Loucy (cell line): Measurements from ENCODE around the gene DACT2.
"Not testable (repeated sequence)": the region's sequence is repeated elsewhere in the genome, so short reads cannot be mapped to it uniquely, and the experiment has no call there.

Experiments used
- H2AFZ ChIP-seq: fragments of 200-600 bp; sonication (generic); 2 replicates; pipeline ENCODE4 v1.6.0; 2016; ENCODE audit warnings: antibody characterized with exemption, mild to moderate bottlenecking, low read length, moderate library complexity
- H3F3A ChIP-seq: fragments of 200-600 bp; 2 replicates; pipeline ENCODE4 v1.6.0; 2016; ENCODE audit warnings: antibody characterized with exemption, low read depth, mild to moderate bottlenecking
- H3K27me3 ChIP-seq: fragments of 200-600 bp; sonication (generic); 2 replicates; pipeline ENCODE4 v1.6.1; 2014; ENCODE audit warnings: low read length, mild to moderate bottlenecking; ENCODE audit not compliant: insufficient read depth, poor library complexity, severe bottlenecking
- H3K36me3 ChIP-seq: fragments of 200-600 bp; sonication (generic); 2 replicates; pipeline ENCODE4 v1.6.1; 2016; ENCODE audit warnings: low read length; ENCODE audit not compliant: insufficient read depth
- H3K4me1 ChIP-seq: fragments of 200-600 bp; sonication (generic); 2 replicates; pipeline ENCODE4 v1.5.1; 2014; ENCODE audit warnings: low read length, mild to moderate bottlenecking; ENCODE audit not compliant: insufficient read depth, poor library complexity, severe bottlenecking
- H3K4me2 ChIP-seq: fragments of 200-600 bp; sonication (generic); 2 replicates; pipeline ENCODE4 v1.6.0; 2014; ENCODE audit warnings: antibody characterized with exemption, low read length, low read depth, mild to moderate bottlenecking; ENCODE audit not compliant: poor library complexity, severe bottlenecking
- H3K4me3 ChIP-seq: fragments of 200-600 bp; sonication (generic); 2 replicates; pipeline ENCODE4 v1.5.1; 2014; ENCODE audit warnings: low read length, mild to moderate bottlenecking, mixed read lengths; ENCODE audit not compliant: poor library complexity, severe bottlenecking
- H3K79me2 ChIP-seq: fragments of 200-600 bp; sonication (generic); 2 replicates; pipeline ENCODE4 v1.6.1; 2014; ENCODE audit warnings: low read length; ENCODE audit not compliant: insufficient read depth
- H3K9ac ChIP-seq: fragments of 200-600 bp; sonication (generic); 2 replicates; pipeline ENCODE4 v1.6.0; 2014; ENCODE audit warnings: mild to moderate bottlenecking, low read depth, low read length, moderate library complexity; ENCODE audit not compliant: poor library complexity, severe bottlenecking
- H3K9me2 ChIP-seq: fragments of 200-600 bp; sonication (generic); replicated peaks from 2 replicates; pipeline ENCODE4 v1.6.1; 2016; ENCODE audit warnings: low read depth, low read length, mixed read lengths
- H3K9me3 ChIP-seq: fragments of 200-600 bp; sonication (generic); 2 replicates; pipeline ENCODE4 v1.6.1; 2014; ENCODE audit warnings: mild to moderate bottlenecking, antibody characterized with exemption, low read length, low read depth; ENCODE audit not compliant: insufficient read depth
- H4K20me1 ChIP-seq: fragments of 200-600 bp; sonication (generic); 2 replicates; pipeline ENCODE4 v1.6.0; 2014; ENCODE audit warnings: antibody characterized with exemption, low read length, mild to moderate bottlenecking; ENCODE audit not compliant: insufficient read depth, poor library complexity, severe bottlenecking
- EZH2phosphoT487 ChIP-seq: fragments of 200-600 bp; IDR thresholded peaks from 2 replicates; pipeline ENCODE4 v1.6.1; 2018; ENCODE audit warnings: antibody characterized with exemption, mild to moderate bottlenecking, moderate library complexity, borderline replicate concordance
- TF ChIP-seq, protein P1 (sequence below): fragments of 200-600 bp; sonication (generic); conservative IDR thresholded peaks from 2 replicates; pipeline ENCODE4 v1.5.1; 2014; ENCODE audit warnings: mild to moderate bottlenecking, antibody characterized with exemption, low read length

DACT2 gene

DNA sequence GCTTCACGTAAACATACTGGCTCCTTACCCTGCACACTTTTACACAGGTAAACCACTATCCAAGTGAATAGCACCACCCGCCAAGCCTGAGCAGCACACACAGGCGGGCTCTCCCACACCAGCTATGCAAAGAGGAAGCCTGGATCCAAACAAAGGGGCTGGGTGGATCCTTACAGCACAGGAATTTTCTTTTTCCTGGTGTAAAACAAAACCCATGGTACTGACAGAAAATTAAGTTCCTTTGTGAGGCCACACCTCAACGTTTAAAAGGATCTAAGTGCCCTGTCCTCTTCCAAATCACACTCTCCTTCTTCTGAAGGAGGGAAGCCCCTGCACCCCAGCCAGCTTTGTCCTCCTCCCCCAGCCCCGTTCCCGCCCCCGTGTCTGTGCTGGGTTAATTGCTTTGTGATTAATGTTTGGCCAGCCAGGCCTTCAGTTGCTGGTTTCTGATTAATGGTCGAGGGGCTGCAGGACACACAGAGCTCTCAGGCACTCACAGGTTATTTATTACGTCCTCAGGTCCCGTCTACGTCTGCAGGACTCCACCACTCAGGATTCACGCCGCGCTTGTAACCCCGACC is 6.1 kb downstream of the DACT2 start:
- TF ChIP-seq EZH2phosphoT487 = no peak
- TF ChIP-seq, protein P1, sequence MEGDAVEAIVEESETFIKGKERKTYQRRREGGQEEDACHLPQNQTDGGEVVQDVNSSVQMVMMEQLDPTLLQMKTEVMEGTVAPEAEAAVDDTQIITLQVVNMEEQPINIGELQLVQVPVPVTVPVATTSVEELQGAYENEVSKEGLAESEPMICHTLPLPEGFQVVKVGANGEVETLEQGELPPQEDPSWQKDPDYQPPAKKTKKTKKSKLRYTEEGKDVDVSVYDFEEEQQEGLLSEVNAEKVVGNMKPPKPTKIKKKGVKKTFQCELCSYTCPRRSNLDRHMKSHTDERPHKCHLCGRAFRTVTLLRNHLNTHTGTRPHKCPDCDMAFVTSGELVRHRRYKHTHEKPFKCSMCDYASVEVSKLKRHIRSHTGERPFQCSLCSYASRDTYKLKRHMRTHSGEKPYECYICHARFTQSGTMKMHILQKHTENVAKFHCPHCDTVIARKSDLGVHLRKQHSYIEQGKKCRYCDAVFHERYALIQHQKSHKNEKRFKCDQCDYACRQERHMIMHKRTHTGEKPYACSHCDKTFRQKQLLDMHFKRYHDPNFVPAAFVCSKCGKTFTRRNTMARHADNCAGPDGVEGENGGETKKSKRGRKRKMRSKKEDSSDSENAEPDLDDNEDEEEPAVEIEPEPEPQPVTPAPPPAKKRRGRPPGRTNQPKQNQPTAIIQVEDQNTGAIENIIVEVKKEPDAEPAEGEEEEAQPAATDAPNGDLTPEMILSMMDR = no peak
- peaks cover 4% of the 10 kb centered on the region; the same call in 1 of the 2 replicates for H3K9me3 ChIP-seq
- no peaks in the 10 kb centered on the region for H3K4me1 ChIP-seq
- no peaks in the 10 kb centered on the region for H3K36me3 ChIP-seq
- H2AFZ ChIP-seq = no peak overlapping the region
- no peak overlapping the region for H3K4me2 ChIP-seq
- no peaks in the 10 kb centered on the region for H3K9me2 ChIP-seq
- no peaks in the 10 kb centered on the region for H3F3A ChIP-seq
- no peaks in the 10 kb centered on the region for H4K20me1 ChIP-seq
- no peaks in the 10 kb centered on the region for H3K27me3 ChIP-seq
- H3K9ac ChIP-seq = no peak overlapping the region
- no peak overlapping the region for H3K4me3 ChIP-seq
- no peaks in the 10 kb centered on the region for H3K79me2 ChIP-seq

DNA sequence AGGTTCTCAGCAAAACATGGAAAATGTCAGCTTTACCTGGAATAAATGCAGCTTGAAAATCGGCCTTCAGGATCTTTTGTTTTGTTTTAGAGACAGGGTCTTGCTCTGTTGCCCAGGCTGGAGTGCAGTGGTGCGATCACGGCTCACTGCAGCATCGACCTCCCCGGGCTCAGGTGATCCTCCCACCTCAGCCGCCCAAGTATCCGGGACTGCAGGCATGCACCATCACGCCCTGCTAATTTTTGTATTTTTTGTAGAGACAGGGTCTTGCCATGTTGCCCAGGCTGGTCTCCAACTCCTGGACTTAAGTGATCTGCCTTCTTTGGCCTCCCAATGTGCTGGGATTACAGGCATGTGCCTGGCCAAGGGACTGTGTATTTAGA is 7.5 kb downstream of the DACT2 start:
- H3K4me1 ChIP-seq, H3K79me2 ChIP-seq, H3K9me3 ChIP-seq, H2AFZ ChIP-seq, H3K9me2 ChIP-seq, H3K9ac ChIP-seq, H3K4me3 ChIP-seq, H3K4me2 ChIP-seq, H3K36me3 ChIP-seq, H4K20me1 ChIP-seq, H3K27me3 ChIP-seq, H3F3A ChIP-seq: not testable (repeated sequence)

DNA sequence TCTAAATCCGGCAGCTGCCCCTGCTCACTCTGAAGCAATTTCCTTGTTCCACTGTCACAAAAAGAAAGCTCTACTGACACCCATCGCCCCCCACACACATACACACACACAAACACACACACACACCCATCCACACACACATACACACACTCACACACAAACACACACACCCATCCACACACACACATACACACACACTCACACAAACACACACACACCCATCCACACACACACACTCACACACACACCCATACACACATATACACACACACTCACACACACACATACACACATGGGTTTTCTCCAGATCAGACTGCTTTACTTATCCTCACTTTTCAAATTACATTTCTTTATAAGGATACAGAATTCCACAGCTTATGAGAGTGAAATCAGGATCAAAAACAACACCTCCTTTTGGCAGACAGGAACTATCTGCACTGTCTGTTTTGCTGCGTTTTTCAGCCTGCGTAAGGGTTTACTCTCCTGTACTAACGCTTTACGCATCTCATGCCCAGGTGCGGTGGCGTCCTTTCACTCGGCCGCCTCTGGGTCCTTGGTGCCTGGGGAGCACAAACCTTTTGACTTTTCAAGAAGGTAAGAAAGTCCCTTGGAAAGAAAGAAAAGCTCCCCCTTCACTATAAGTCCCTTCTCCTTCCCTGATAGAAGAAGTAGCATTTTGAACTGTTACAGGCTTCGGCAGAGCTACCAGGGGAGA is 8.0 kb downstream of the DACT2 start:
- H3F3A ChIP-seq = no peaks in the 10 kb centered on the region
- H3K9ac ChIP-seq = no peak overlapping the region
- TF ChIP-seq EZH2phosphoT487 = no peak
- TF ChIP-seq, protein P1 = no peak
- no peaks in the 10 kb centered on the region for H3K9me2 ChIP-seq
- H3K4me2 ChIP-seq = no peak overlapping the region
- no peaks in the 10 kb centered on the region for H3K36me3 ChIP-seq
- H4K20me1 ChIP-seq = no peaks in the 10 kb centered on the region
- no peak overlapping the region for H2AFZ ChIP-seq
- no peak overlapping the region for H3K4me3 ChIP-seq
- peaks cover 9% of the 10 kb centered on the region; the same call in 1 of the 2 replicates for H3K9me3 ChIP-seq
- H3K79me2 ChIP-seq = no peaks in the 10 kb centered on the region
- H3K4me1 ChIP-seq = no peaks in the 10 kb centered on the region
- H3K27me3 ChIP-seq = no peaks in the 10 kb centered on the region

DNA sequence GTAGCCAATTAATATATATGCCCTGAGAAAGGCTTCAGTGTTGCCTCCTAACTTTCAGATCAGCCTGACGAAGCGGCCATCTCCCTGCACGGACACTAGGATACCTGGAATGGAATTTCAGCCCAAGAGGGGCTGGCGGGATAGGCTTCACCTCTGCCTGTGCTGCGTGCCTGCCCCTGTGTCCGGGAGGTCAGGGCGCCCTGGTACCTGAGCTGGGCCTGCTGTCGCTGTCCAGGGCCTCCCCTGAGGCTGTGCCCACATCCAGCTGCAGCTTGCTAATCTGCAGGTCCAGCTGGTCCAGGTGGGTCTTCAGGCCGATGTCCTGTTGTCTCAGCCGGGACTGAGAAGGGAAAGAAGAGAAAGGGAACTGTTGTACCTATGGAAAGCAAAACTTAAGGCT is 8.6 kb downstream of the DACT2 start:
- TF ChIP-seq, protein P1 = no peak
- no peak for TF ChIP-seq EZH2phosphoT487
- no peak overlapping the region for H3K4me3 ChIP-seq
- H3K9me2 ChIP-seq = no peaks in the 10 kb centered on the region
- H2AFZ ChIP-seq = no peak overlapping the region
- no peak overlapping the region for H3K4me2 ChIP-seq
- no peak overlapping the region for H3K9ac ChIP-seq
- H3K36me3 ChIP-seq = no peaks in the 10 kb centered on the region
- H3K27me3 ChIP-seq = no peaks in the 10 kb centered on the region
- H4K20me1 ChIP-seq = no peaks in the 10 kb centered on the region
- no peaks in the 10 kb centered on the region for H3K4me1 ChIP-seq
- no peaks in the 10 kb centered on the region for H3F3A ChIP-seq
- peaks cover 9% of the 10 kb centered on the region; the same call in 1 of the 2 replicates for H3K9me3 ChIP-seq
- no peaks in the 10 kb centered on the region for H3K79me2 ChIP-seq
